SH-SY5Y (cell line): ENCODE measurements around the gene WTAP.

Source experiments
- GATA2 ChIP-seq: IDR thresholded peaks from 2 replicates; pipeline ENCODE4 v1.6.1; 2011; ENCODE audit warnings: mild to moderate bottlenecking, low read depth, low read length
- GATA3 ChIP-seq: IDR thresholded peaks from 2 replicates; pipeline ENCODE4 v1.6.1; 2011; ENCODE audit warnings: low read depth, mild to moderate bottlenecking, low read length, moderate library complexity

GRCh38 chr6:159801935-159802334 is 74.6 kb downstream of the WTAP start:
- TF ChIP-seq GATA2 = no peak
- TF ChIP-seq GATA3 = no peak
